Measurements from ENCODE around the gene VCP. TPM values are rescaled to one million over a fixed set of nuclear protein-coding genes. Genes with fewer than 3 reads are reported as not detected.
A peak's percentile ranks its signal among the peaks of the same experiment; 100 is the strongest.

Gene VCP
- total RNA-seq, 2 donors from 2014 or later = 167 to 189 TPM

DNA sequence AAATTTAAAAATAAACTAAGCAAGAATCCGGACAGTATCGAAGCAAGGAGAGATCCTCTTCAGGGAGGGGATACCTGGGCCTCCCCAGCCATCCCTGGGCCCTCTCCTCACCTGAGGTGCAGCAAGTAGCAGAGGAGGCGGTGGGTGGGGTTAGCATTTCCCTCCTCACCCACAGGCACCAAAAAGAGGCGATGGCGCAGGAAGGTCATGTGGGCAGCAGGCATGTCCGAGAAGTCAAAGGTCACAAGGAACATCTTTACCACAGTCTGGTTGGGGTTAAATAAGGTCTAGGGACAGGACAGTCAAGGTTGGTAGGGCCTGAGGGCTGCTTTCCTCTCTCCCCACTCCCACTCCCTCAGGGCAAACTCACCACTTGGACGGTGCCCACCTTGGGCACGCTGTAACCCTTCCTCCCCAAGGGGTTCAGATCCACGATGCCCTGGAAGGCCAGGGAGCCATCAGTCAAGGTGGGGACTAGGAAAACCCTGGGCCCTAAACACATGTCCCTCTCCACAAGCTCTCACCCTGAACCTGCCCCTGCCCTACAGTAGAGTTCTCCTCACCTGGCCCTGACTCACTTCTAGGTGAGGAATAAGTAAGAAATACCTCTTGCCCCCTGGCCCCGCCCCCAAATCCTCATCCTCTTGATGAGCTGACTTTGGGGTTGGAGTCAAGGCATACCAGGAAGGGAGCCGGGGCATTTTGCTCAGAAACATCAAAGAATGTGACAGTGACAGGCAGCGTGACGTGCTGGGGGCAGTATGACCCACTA lies 33.3 kb upstream of the VCP start:
- intact Hi-C loops (cut with DNase I, micrococcal nuclease) = no loop called here
- ATAC-seq (no peak), DNase-seq (no peak)

GRCh38 chr9:35105126-35105525 lies 32.7 kb upstream of the VCP start:
- intact Hi-C loops (cut with DNase I, micrococcal nuclease) = no loop called here
- DNase-seq = no peak
- no peak for ATAC-seq

GRCh38 chr9:35104586-35104985 lies 32.2 kb upstream of the VCP start:
- intact Hi-C loops (cut with DNase I, micrococcal nuclease) = no loop called here
- DNase-seq = no peak
- ATAC-seq = no peak

DNA sequence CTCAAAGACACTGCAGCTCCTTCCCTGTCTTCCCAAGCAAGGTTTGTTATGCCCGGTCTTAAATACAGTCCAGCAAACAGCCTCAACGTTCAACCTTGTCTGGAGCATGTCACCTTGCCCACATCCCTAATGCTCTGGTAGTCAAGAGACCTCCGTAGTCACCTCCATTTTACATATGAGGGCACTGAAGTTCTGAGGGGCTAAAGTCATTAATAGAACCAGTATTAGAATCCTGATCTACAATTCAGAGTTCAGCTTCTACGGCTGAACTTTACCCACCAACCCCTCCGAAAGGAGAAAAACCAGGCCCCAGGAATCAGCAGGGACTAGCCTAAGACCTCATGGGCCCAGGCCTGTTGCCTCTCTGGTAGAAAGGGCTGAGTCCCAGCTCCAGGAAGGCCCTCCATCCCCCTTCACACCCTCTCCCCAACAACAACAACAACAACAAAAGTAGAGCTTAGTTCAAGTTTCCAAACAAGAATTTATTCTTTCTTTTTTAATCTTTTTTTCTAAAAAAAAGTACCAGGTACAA lies 31.3 kb upstream of the VCP start:
- intact Hi-C loops (cut with DNase I, micrococcal nuclease) = no loop called here
- DNase-seq = no peak
- no peak for ATAC-seq

- DNase-seq (peak; percentile 93 to 95), ATAC-seq (peak; percentile 98)
- intact Hi-C loops (cut with DNase I, micrococcal nuclease) = no loop called here
Measured at GRCh38 chr9:35102769-35103659, 30.6 kb upstream of the VCP start, which contains the start of gene STOML2. Gene STOML2, minus strand, starts transcription at chr9:35103131. Its CDS starts 37 bp downstream, at chr9:35103094.

GRCh38 chr9:35102465-35102768 lies 30.0 kb upstream of the VCP start:
- intact Hi-C loops (cut with DNase I, micrococcal nuclease) = no loop called here
- no peak for DNase-seq
- ATAC-seq = peak; percentile 19

GRCh38 chr9:35097573-35097972 lies 25.1 kb upstream of the VCP start:
- DNase-seq = no peak
- intact Hi-C loops (cut with DNase I, micrococcal nuclease) = loop anchor here in 1 of 2 donors (5.0 kb wide), 1 partner anchor 195 kb away; no protein-coding TSS in a partner anchor
- no peak for ATAC-seq

DNA sequence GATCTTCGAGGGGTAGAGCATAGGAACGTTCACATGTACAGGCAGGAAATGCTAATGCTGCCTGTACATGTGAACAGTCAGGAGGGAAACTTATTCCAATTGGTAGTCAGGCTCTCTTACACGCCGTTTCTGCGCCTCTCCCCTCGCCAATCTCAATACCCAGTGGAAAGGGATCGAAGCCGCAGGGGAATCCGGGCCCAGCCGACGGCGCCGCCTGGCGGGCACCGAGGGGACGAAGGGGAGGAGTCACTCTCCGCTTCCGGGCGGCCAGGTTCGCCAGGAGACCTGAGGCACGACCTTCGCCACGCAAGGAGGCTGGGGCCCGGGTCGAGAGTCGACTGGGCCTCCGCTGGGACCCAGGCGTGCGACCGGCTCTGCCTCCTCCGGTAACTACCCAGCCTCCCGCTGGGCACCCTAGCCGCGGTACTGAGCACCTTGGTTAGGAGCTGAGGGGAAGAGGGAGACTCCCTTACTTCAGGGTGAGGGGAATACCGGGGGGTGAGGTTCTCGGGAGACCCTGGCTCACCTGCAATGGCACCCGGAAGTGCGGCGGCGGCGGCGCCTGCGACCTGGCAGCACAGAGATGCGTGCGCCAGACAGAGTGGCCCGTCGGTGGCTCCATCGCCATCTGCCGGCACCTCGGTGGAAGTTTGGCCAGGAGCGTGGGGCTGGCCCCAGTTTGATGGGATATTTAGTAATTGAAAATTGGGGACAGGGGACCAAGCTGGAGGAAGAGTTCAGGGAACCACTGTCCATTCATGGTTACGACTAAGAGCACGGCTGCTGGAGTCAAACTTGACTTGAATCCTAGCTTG lies 23.8 kb upstream of the VCP start, which contains the start of gene PIGO:
Gene PIGO, minus strand, starts transcription at position 557 of the 815 bp plus-strand sequence. CDS start 1,026 bp downstream, outside the sequence.
- intact Hi-C loops (cut with DNase I, micrococcal nuclease) = loop anchor here in 1 of 2 donors (5.0 kb wide), 1 partner anchor 194 kb away; no protein-coding TSS in a partner anchor
- ATAC-seq (peak; percentile 93), DNase-seq (peak; percentile 89 to 95)

GRCh38 chr9:35091536-35091935 lies 19.1 kb upstream of the VCP start:
- intact Hi-C loops (cut with DNase I, micrococcal nuclease) = no loop called here

DNA sequence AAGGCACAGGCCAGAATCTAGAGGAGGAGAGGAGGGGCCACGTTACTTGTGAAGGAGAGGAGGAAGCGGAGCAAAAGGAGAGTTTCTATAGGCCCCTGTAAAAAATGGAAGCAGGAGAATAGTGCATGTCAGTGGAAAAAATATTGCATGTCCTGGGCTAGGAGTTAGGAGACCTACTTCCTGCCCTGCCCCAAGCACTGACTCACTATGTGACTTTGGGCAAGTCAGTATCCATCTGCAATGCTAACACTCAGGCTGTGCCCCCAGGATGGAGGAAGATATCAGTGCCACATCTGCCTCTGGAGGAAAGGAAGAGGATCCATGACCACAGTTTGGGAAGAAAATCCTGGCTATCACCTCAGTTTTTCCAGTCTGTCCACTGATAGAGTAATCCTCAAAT lies 17.0 kb upstream of the VCP start:
- intact Hi-C loops (cut with DNase I, micrococcal nuclease) = no loop called here
- ATAC-seq (no peak), DNase-seq (no peak)

More at GRCh38 chr9:35091536-35091935, 19.1 kb upstream of the VCP start:
- ATAC-seq (no peak), DNase-seq (no peak)

DNA sequence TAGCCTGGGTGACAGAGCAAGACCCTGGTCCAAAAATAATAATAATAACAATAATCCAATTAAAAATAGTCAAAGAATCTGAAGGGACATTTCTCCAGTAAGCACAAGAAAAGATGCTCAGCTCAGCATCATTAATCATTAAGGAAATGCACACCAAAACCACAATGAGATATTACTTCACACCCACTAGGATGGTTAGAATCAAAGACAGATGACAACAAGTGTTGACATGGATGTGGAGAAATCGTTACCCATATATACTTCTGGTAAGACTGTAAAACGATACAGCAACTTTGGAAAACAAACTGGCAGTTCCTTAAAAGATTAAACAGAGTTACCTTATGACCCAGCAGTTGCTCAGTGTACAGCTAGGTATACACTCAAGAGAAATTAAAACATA lies 12.7 kb upstream of the VCP start:
- no peak for ATAC-seq
- intact Hi-C loops (cut with DNase I, micrococcal nuclease) = no loop called here
- DNase-seq = no peak

DNA sequence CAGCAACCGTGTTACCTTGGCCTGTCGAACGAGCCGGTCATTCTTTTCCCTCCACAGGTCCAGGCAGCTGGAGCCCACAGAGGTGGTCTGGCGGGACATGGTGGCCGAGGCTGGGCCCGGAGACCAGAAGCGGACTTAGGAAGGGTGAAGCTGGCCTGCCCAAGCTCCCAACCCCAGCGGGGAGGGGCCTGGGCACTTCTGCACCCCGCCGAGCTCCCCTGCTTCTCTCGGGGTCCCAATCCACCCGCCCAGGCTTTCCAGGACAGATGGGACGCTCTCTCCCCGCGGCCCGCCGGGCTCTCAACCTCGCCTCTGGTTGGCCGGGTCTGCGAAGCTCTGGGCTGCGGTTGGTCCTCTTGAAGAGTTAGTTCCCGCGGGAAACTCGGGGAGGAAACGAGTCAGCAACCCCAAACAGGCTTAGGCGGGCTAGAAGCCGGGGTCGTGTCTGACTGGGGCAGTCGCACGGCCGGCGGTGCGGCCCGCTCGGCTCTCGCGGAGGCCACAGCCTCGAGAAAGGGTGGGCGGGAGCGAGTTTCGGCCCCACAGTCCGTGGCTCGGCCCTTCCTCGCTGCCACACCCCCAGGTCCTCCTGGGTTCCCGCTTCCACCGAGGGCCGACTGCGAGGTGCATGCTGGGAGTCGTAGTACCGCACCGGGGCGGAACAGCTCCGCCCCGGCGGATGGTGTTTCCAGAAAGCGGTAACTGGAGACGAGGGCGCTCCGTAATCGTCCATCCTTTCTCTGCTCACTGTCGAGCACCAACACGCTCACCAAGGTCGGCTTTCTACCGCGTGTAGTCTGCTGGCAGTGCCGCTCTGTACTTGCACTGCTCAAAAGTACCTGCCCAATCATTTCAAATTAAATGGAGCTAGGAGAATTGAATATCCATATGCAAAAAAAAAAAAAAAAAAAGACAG lies 7.3 kb upstream of the VCP start, which contains the start of gene FANCG:
Gene FANCG, minus strand, starts transcription at position 517 of the 916 bp plus-strand sequence. Its CDS starts 418 bp downstream, at position 99.
- intact Hi-C loops (cut with DNase I, micrococcal nuclease) = no loop called here
- DNase-seq = peak; percentile 93
- peak; percentile 96 for ATAC-seq

GRCh38 chr9:35079041-35079425 lies 6.6 kb upstream of the VCP start:
- DNase-seq = no peak
- ATAC-seq = no peak
- intact Hi-C loops (cut with DNase I, micrococcal nuclease) = no loop called here

DNA sequence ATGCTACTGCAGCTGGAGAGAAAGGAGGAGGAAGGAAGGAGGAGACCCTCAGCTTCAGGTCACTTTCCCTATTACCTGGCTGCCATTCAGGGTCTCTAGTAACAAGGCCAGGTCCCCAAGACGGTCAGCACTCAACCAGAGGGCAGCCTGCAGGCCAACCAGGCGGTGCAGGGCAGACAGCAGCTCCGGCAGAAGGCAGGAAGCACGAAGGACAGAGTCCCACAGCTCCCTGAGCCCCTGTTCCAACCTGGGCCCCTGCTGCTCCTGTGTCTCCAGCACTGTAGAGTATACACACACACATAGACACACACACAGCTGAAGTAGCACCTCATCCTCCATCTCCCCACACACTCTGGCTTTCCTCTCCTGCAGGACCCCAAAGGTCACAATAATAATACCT lies 5.6 kb upstream of the VCP start:
- no peak for ATAC-seq
- intact Hi-C loops (cut with DNase I, micrococcal nuclease) = no loop called here
- DNase-seq = no peak

GRCh38 chr9:35076848-35077247 lies 4.4 kb upstream of the VCP start:
- intact Hi-C loops (cut with DNase I, micrococcal nuclease) = no loop called here
- DNase-seq = no peak
- no peak for ATAC-seq

- intact Hi-C loops (cut with DNase I, micrococcal nuclease) = no loop called here
- no peak for ATAC-seq
- DNase-seq = no peak
Measured at GRCh38 chr9:35075358-35075757, 2.9 kb upstream of the VCP start.

- intact Hi-C loops (cut with DNase I, micrococcal nuclease) = no loop called here
- DNase-seq = no peak
- no peak for ATAC-seq
Measured at GRCh38 chr9:35074791-35075190, 2.4 kb upstream of the VCP start.

DNA sequence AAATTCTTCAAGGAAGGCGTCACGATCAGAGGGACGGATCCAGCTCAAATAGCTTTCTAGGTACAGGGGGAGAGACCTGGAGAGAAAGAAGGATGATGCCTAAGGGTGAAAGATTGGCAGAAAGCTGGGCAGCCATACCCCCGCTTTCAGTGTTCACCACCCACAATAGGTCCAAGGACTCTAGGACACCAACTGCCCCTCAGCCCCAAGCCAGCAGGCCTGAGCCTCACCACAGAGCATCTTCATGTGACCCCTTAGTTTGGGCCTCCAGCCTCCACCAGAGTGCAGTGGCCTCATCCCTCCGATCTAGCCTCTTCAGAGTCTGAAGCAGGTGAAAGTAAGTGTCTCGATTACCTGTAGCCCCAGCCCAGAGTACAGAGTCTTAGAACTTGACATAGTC lies 1.7 kb upstream of the VCP start:
- no peak for DNase-seq
- intact Hi-C loops (cut with DNase I, micrococcal nuclease) = no loop called here
- ATAC-seq = no peak
